A673 (cell line): ENCODE data around the gene CCNDBP1.

ENCODE experiments used
- EZH2 ChIP-seq: fragments of 200-600 bp; sonication (generic); IDR thresholded peaks from 2 replicates; pipeline ENCODE4 v1.6.1; 2017; ENCODE audit warnings: borderline replicate concordance, low read depth, mild to moderate bottlenecking, mixed read lengths, antibody characterized with exemption, low read length; ENCODE audit not compliant: poor library complexity, severe bottlenecking
- TF ChIP-seq, protein P1 (sequence below): fragments of 300-800, 200-600 bp; sonication (generic); conservative IDR thresholded peaks from 2 replicates; pipeline ENCODE4 v1.5.1; 2017; ENCODE audit warnings: low read depth, mild to moderate bottlenecking, antibody characterized with exemption, low read length, moderate library complexity, mixed read lengths

GRCh38 chr15:43196760-43197548 is 11.8 kb downstream of the CCNDBP1 start:
- TF ChIP-seq, protein P1, sequence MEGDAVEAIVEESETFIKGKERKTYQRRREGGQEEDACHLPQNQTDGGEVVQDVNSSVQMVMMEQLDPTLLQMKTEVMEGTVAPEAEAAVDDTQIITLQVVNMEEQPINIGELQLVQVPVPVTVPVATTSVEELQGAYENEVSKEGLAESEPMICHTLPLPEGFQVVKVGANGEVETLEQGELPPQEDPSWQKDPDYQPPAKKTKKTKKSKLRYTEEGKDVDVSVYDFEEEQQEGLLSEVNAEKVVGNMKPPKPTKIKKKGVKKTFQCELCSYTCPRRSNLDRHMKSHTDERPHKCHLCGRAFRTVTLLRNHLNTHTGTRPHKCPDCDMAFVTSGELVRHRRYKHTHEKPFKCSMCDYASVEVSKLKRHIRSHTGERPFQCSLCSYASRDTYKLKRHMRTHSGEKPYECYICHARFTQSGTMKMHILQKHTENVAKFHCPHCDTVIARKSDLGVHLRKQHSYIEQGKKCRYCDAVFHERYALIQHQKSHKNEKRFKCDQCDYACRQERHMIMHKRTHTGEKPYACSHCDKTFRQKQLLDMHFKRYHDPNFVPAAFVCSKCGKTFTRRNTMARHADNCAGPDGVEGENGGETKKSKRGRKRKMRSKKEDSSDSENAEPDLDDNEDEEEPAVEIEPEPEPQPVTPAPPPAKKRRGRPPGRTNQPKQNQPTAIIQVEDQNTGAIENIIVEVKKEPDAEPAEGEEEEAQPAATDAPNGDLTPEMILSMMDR = no peak
- TF ChIP-seq EZH2 = no peak
